Kidney (tissue), 14 donors: ENCODE results near the gene FAM43A. TPM values are rescaled to one million over a fixed set of nuclear protein-coding genes. Genes with fewer than 3 reads are reported as not detected.

ENCODE experiments used
- DNase-seq, 5 donors: peaks; one replicate each; pipeline ENCODE4 v3.0.0-alpha.2; 2013 to 2020
- FAIRE-seq: peaks from 2 replicates; lab custom pipeline; 2012; peaks lifted over from hg19 to GRCh38; lab: Jason Lieb, UNC
- H3K27ac ChIP-seq, 2 donors: one replicate each; pipeline ENCODE4 v1.7.0; 2013; ENCODE audit warnings: low read depth in 2 of 2, low read length in 2 of 2, inconsistent platforms in 1 of 2
- H3K27me3 ChIP-seq: one replicate; pipeline ENCODE4 v1.7.1; 2013; ENCODE audit warnings: low read length, inconsistent platforms; ENCODE audit not compliant: control insufficient read depth, insufficient read depth
- H3K36me3 ChIP-seq, 3 donors: one replicate each; pipeline versions ENCODE4 v1.7.0 to v1.7.1; 2013; ENCODE audit warnings: low read length in 3 of 3, control low read depth in 1 of 3, inconsistent platforms in 1 of 3; ENCODE audit not compliant: insufficient read depth in 3 of 3, control insufficient read depth in 2 of 3
- H3K4me1 ChIP-seq, 3 donors: one replicate each; pipeline versions ENCODE4 v1.7.0 to v1.7.1; 2013; ENCODE audit warnings: low read length in 3 of 3, inconsistent platforms in 1 of 3, low read depth in 1 of 3; ENCODE audit not compliant: control insufficient read depth in 2 of 3, insufficient read depth in 2 of 3
- H3K4me3 ChIP-seq, 3 donors: one replicate each; pipeline versions ENCODE4 v1.7.0 to v1.8.1; 2013; ENCODE audit warnings: low read length in 3 of 3, control low read depth in 1 of 3, inconsistent platforms in 1 of 3
- H3K9ac ChIP-seq, 3 donors: one replicate each; pipeline versions ENCODE4 v1.7.0 to v1.7.1; 2013; ENCODE audit warnings: low read length in 3 of 3, control low read depth in 1 of 3, inconsistent platforms in 1 of 3
- H3K9me3 ChIP-seq, 3 donors: one replicate each; pipeline versions ENCODE4 v1.7.0 to v1.7.1; 2013; ENCODE audit warnings: low read length in 3 of 3, control low read depth in 1 of 3, inconsistent platforms in 1 of 3; ENCODE audit not compliant: control insufficient read depth in 2 of 3, insufficient read depth in 1 of 3
- CTCF ChIP-seq: IDR thresholded peaks from 3 replicates; pipeline ENCODE4 v1.5.1; 2012; ENCODE audit warnings: mild to moderate bottlenecking, moderate library complexity, borderline replicate concordance; ENCODE audit not compliant: insufficient read depth; ENCODE audit errors: extremely low read depth
- intact Hi-C: fragments of 100-400 bp; cut with DNase I; formaldehyde crosslinking; loops from one replicate; pipeline ENCODE4 v1.11.1; 2022
- polyA plus RNA-seq: library from polyadenylated mRNA; stranded (reverse); fragments of 350-450 nt; fragmentation: Illumina TruSeq; extraction: RNeasy Lipid Tissue Mini Kit (QIAGEN cat#74804); gene quantifications from one replicate; pipeline ENCODE4 v1.2.3, GENCODE V29; 2014; ENCODE audit warnings: low read depth, low replicate concordance; ENCODE audit not compliant: insufficient read depth
- total RNA-seq: library from RNA; stranded (reverse); fragmentation: NEBNext Ultra II Directional; extraction: Animal tissue kit (Norgen Biotek cat#: 25700); gene quantifications from one replicate; pipeline ENCODE4 v1.2.1, GENCODE V29; 2021
- donor health status: control.
- donor health status: control.
- donor health status: control.
- donor health status: control.
- donor health status: control.
- donor health status: DM: yes; HTN: yes; CAD: no.
- donor health status: Normal renal cell carcinoma (clear cell type).

The FAM43A gene
- total and polyA plus RNA-seq, 2 donors from 2014 or later = 5.0 to 11.4 TPM

GRCh38 chr3:194705227-194705626 lies 19.5 kb downstream of the FAM43A start:
- intact Hi-C loops = no loop called here
- Histone ChIP-seq H3K27ac (no peak overlapping the region), H3K4me3 (no peak overlapping the region), H3K9ac (no peak overlapping the region), H3K36me3 (no peaks in the 10 kb centered on the region), H3K4me1 (no peaks in the 10 kb centered on the region), H3K9me3 (no peaks in the 10 kb centered on the region), H3K27me3 (no peaks in the 10 kb centered on the region)
- DNase-seq (no peak), FAIRE-seq (no peak)
- TF ChIP-seq CTCF = no peak

GRCh38 chr3:194705761-194706160 lies 20.1 kb downstream of the FAM43A start:
- H3K27ac ChIP-seq = no peak overlapping the region
- no peaks in the 10 kb centered on the region for H3K27me3 ChIP-seq
- intact Hi-C loops = no loop called here
- no peak overlapping the region for H3K9ac ChIP-seq
- DNase-seq (no peak), FAIRE-seq (no peak)
- TF ChIP-seq CTCF = no peak
- H3K4me1 ChIP-seq = no peaks in the 10 kb centered on the region
- no peaks in the 10 kb centered on the region for H3K9me3 ChIP-seq
- H3K36me3 ChIP-seq = no peaks in the 10 kb centered on the region
- no peak overlapping the region for H3K4me3 ChIP-seq

GRCh38 chr3:194707147-194707540 lies 21.5 kb downstream of the FAM43A start:
- no peak for FAIRE-seq
- H3K4me1 ChIP-seq = no peaks in the 10 kb centered on the region
- DNase-seq = no peak
- no peak overlapping the region for H3K9ac ChIP-seq
- H3K36me3 ChIP-seq = no peaks in the 10 kb centered on the region
- no peak for TF ChIP-seq CTCF
- H3K4me3 ChIP-seq = no peak overlapping the region
- H3K27ac ChIP-seq = no peak overlapping the region
- H3K27me3 ChIP-seq = no peaks in the 10 kb centered on the region
- no peaks in the 10 kb centered on the region for H3K9me3 ChIP-seq
- intact Hi-C loops = no loop called here

- no peak for TF ChIP-seq CTCF
Observed at GRCh38 chr3:194711286-194711685, 25.6 kb downstream of the FAM43A start.

More at GRCh38 chr3:194711286-194711685, 25.6 kb downstream of the FAM43A start:
- intact Hi-C loops = no loop called here
- FAIRE-seq = no peak
- H3K4me1 ChIP-seq = no peaks in the 10 kb centered on the region
- no peak overlapping the region for H3K27ac ChIP-seq
- no peaks in the 10 kb centered on the region for H3K36me3 ChIP-seq
- H3K9ac ChIP-seq = no peak overlapping the region
- no peaks in the 10 kb centered on the region for H3K27me3 ChIP-seq
- no peaks in the 10 kb centered on the region for H3K9me3 ChIP-seq
- DNase-seq = no peak
- H3K4me3 ChIP-seq = no peak overlapping the region
